WI38 (cell line): ENCODE data around the gene PLCE1.

Source experiments
- H3K4me3 ChIP-seq: 2 replicates; pipeline ENCODE4 v1.5.1; 2011; ENCODE audit warnings: low read depth, mild to moderate bottlenecking, control low read depth, low read length
- TF ChIP-seq, protein P1 (sequence below): IDR thresholded peaks from 2 replicates; pipeline ENCODE4 v1.5.1; 2012; ENCODE audit warnings: low read depth, mild to moderate bottlenecking, control low read depth, low read length

Gene PLCE1

GRCh38 chr10:93994438-93994801 is 689 bp downstream of the PLCE1 start:
- TF ChIP-seq, protein P1, sequence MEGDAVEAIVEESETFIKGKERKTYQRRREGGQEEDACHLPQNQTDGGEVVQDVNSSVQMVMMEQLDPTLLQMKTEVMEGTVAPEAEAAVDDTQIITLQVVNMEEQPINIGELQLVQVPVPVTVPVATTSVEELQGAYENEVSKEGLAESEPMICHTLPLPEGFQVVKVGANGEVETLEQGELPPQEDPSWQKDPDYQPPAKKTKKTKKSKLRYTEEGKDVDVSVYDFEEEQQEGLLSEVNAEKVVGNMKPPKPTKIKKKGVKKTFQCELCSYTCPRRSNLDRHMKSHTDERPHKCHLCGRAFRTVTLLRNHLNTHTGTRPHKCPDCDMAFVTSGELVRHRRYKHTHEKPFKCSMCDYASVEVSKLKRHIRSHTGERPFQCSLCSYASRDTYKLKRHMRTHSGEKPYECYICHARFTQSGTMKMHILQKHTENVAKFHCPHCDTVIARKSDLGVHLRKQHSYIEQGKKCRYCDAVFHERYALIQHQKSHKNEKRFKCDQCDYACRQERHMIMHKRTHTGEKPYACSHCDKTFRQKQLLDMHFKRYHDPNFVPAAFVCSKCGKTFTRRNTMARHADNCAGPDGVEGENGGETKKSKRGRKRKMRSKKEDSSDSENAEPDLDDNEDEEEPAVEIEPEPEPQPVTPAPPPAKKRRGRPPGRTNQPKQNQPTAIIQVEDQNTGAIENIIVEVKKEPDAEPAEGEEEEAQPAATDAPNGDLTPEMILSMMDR, result no peak
- H3K4me3 ChIP-seq, result peak overlapping the region; percentile 59

- TF ChIP-seq, protein P1, result no peak
- no peak overlapping the region for H3K4me3 ChIP-seq
Observed at GRCh38 chr10:93995182-93995581, 1.5 kb downstream of the PLCE1 start.

DNA sequence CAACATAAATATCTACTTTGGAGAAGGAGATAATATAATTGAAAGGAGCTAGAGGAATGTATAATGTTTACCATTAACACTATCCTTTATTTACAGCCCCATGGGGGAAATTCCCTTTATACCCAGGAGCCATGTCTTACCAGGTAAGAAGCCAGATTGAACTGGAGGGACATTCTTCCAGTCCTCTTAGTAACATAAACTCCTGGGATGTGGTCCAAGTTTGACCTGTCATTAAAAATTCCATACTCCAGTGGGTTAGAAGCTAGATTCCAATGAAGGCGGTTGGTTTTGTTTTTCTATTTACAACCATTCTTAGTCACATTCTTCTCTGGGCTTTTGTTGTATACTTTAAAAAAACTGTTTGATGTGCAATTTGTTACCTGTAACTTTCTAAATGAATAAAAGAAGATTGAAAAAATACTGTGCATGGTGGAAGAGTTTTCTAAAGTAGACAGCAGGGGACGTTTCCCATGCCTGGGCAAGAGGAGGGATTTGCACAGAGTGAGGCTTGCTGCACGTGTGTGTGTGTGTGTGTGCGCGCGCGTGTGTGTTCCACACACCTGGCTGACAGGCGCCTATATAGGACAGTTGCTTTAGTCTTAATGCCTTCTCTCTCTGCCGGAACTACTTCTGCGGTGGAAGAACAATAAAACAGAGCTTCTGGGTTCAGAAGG is 2.0 kb downstream of the PLCE1 start:
- no peak overlapping the region for H3K4me3 ChIP-seq
- TF ChIP-seq, protein P1, result no peak

DNA sequence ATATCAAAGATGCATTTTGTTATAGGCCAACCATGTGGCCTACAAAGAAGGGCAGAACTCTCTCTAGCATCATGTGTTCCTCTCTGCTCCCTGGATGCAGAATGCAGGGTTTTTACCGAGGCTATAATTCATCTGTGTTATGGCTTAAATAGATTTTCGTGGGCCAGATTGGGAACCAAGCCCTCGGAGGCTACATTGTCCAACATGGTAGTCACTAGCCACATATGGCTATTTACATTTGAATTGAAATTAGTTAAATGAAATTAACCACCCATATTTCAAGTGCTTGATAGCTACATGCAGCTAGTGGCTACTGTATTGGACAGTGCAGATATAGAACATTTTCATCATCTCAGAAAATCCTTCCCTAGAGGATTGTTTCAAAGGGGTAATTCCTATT is 2.8 kb downstream of the PLCE1 start:
- TF ChIP-seq, protein P1, result no peak
- no peak overlapping the region for H3K4me3 ChIP-seq

GRCh38 chr10:93997546-93997945 is 3.8 kb downstream of the PLCE1 start:
- H3K4me3 ChIP-seq, result no peak overlapping the region
- TF ChIP-seq, protein P1, result no peak

DNA sequence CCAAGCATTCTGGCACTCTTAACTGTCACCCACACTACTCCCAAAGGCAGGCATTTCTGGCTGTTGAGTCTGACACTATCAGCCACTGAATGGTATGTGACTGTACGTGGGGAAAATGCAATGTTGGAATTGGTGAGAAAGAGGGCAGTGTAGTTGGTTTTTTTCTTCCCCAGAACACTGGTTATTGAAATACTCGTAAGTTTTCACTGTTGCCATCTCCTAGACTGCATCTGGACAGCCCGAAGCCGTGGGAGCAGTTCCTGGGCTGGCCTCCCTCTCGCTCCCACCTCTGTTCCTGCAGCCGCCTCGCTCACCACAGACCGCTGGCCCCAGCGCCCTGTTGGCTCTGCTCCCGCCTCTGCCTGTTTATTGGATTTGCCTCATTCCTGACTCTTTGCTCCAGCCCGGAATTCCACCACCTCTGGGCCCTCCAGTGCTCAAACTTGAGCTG is 5.7 kb downstream of the PLCE1 start:
- H3K4me3 ChIP-seq, result no peak overlapping the region
- TF ChIP-seq, protein P1, result no peak

- TF ChIP-seq, protein P1, result no peak
- no peak overlapping the region for H3K4me3 ChIP-seq
Observed at GRCh38 chr10:94000638-94001415, 7.1 kb downstream of the PLCE1 start.
